Calu3 (cell line): ENCODE measurements around the gene DUSP19. TPM values are rescaled to one million over a fixed set of nuclear protein-coding genes. Genes with fewer than 3 reads are reported as not detected.
A peak's percentile ranks its signal among the peaks of the same experiment; 100 is the strongest.

Experiments used
- Bru-seq: library from RNA; stranded (reverse); fragments of 400-500 nt; gene quantifications from one replicate; lab custom pipeline; 2021; lab: Mats Ljungman, UMichigan
- BruChase-seq, 2 experiments: library from RNA; stranded (reverse); fragments of 400-500 nt; gene quantifications; one replicate each; lab custom pipeline; 2021; lab: Mats Ljungman, UMichigan
- BruUV-seq: library from RNA; stranded (reverse); fragments of 400-500 nt; replicated peaks from 2 replicates; lab custom pipeline; 2021; lab: Mats Ljungman, UMichigan
- CTCF ChIA-PET: fragments of 300-600 bp; sonication (Branson Sonifier 250); formaldehyde crosslinking; loops from one replicate; lab custom pipeline; 2022; ENCODE audit warnings: antibody characterized with exemption; lab: Charles Lee
- DNase-seq: peaks from one replicate; pipeline ENCODE4 v3.0.0; 2022
- H3K27ac Mint-ChIP-seq: one replicate; pipeline ENCODE4 v1.8.0; 2022; ENCODE audit warnings: mixed read lengths; ENCODE audit not compliant: unreplicated experiment
- H3K27me3 Mint-ChIP-seq: one replicate; pipeline ENCODE4 v1.8.0; 2022; ENCODE audit warnings: mixed read lengths; ENCODE audit not compliant: unreplicated experiment
- H3K36me3 Mint-ChIP-seq: one replicate; pipeline ENCODE4 v1.8.0; 2022; ENCODE audit warnings: mild to moderate bottlenecking, moderate library complexity, mixed read lengths; ENCODE audit not compliant: insufficient read depth, unreplicated experiment
- H3K4me1 Mint-ChIP-seq: one replicate; pipeline ENCODE4 v1.8.0; 2022; ENCODE audit warnings: mild to moderate bottlenecking, low read depth, mixed read lengths; ENCODE audit not compliant: unreplicated experiment
- H3K4me3 Mint-ChIP-seq: one replicate; pipeline ENCODE4 v1.8.0; 2022; ENCODE audit warnings: mild to moderate bottlenecking, low read depth, moderate library complexity, mixed read lengths; ENCODE audit not compliant: unreplicated experiment
- H3K9me3 Mint-ChIP-seq: one replicate; pipeline ENCODE4 v1.8.0; 2022; ENCODE audit warnings: low read depth, mixed read lengths; ENCODE audit not compliant: unreplicated experiment
- CTCF ChIP-seq: fragments of 200-600 bp; IDR thresholded peaks from one replicate; pipeline ENCODE4 v1.8.0; 2022; ENCODE audit warnings: antibody characterized with exemption; ENCODE audit not compliant: unreplicated experiment
- intact Hi-C: fragments of 100-400 bp; cut with micrococcal nuclease; formaldehyde crosslinking; loops from one replicate; pipeline ENCODE4 v1.10.0; 2022; ENCODE audit not compliant: unreplicated experiment
- long read RNA-seq: library from polyadenylated mRNA; stranded (forward); transcript quantifications from one replicate; pipeline ENCODE4 v2.0.0, GENCODE V29; 2022
- total RNA-seq: library from RNA; stranded (reverse); gene quantifications from 2 replicates; pipeline ENCODE4 v1.2.3, GENCODE V29; 2022

DUSP19 gene
- total RNA-seq (1.6 and 2.7 TPM in 2 replicates), Bru-seq, nascent RNA (percentile 30 among the genes with signal in this experiment), BruChase-seq, experiment 1, labeled RNA remaining after a 6-hour chase (percentile 48 among the genes with signal in this experiment), BruChase-seq, experiment 2, labeled RNA remaining after a 2-hour chase (percentile 38 among the genes with signal in this experiment)
- long read RNA-seq, full-length matches to known transcripts = 1 of 2 reads
- long read RNA-seq, partial matches to known transcripts = 0 of 2 reads
- long read RNA-seq, other reads (novel, unspliced or antisense) = 1 of 2 reads

- no peaks in the 10 kb centered on the region for H3K27me3 Mint-ChIP-seq
- intact Hi-C loops = loop anchor here (5.0 kb wide), 1 partner anchor 49 kb away; no protein-coding TSS in a partner anchor
- peak; percentile 94 for DNase-seq
- H3K27ac Mint-ChIP-seq = peak within 1 kb of the TSS; percentile 85
- TF ChIP-seq CTCF = no peak
- H3K4me1 Mint-ChIP-seq = no peaks in the 10 kb centered on the region
- CTCF ChIA-PET = interaction anchor here (1.0 to 1.5 kb wide), 4 partner anchors 13 to 46 kb away, joined by 3 read pairs; no protein-coding TSS in a partner anchor
- H3K9me3 Mint-ChIP-seq = no peaks in the 10 kb centered on the region
- H3K36me3 Mint-ChIP-seq = peaks cover 13% of the 10 kb centered on the region
- TSS peak; percentile 48 for BruUV-seq
- H3K4me3 Mint-ChIP-seq = peak within 1 kb of the TSS; percentile 83
These were observed at the start of gene DUSP19 for GRCh38 chr2:183078464-183079138. TSS of gene DUSP19 (plus strand) at chr2:183078747. CDS start at chr2:183078934, 187 bp downstream.

GRCh38 chr2:183029219-183029618 lies 49.3 kb upstream of the DUSP19 start:
- no peak for DNase-seq
- Mint-ChIP-seq H3K27me3 (no peaks in the 10 kb centered on the region), H3K27ac (peak overlapping the region; percentile 32), H3K36me3 (peaks cover 4% of the 10 kb centered on the region), H3K4me3 (no peak overlapping the region), H3K9me3 (no peaks in the 10 kb centered on the region), H3K4me1 (peaks cover 66% of the 10 kb centered on the region)
- BruUV-seq = no TSS peak
- intact Hi-C loops = no loop called here
- CTCF ChIA-PET = interaction anchor here (0.9 kb wide), 1 partner anchor 12 kb away, joined by 3 read pairs; no protein-coding TSS in a partner anchor
- no peak for TF ChIP-seq CTCF

- no peak for TF ChIP-seq CTCF
- intact Hi-C loops = no loop called here
- no TSS peak for BruUV-seq
- peaks cover 66% of the 10 kb centered on the region for H3K4me1 Mint-ChIP-seq
- H3K4me3 Mint-ChIP-seq = no peak overlapping the region
- CTCF ChIA-PET = interaction anchor here (0.8 kb wide), 1 partner anchor 37 kb away, joined by 3 read pairs; no protein-coding TSS in a partner anchor
- H3K27me3 Mint-ChIP-seq = no peaks in the 10 kb centered on the region
- H3K36me3 Mint-ChIP-seq = peaks cover 17% of the 10 kb centered on the region
- H3K27ac Mint-ChIP-seq = peak overlapping the region; percentile 43
- DNase-seq = no peak
- H3K9me3 Mint-ChIP-seq = no peaks in the 10 kb centered on the region
These were observed 46.4 kb upstream of the DUSP19 start for GRCh38 chr2:183031911-183032794.

- Mint-ChIP-seq H3K36me3 (peaks cover 35% of the 10 kb centered on the region), H3K27me3 (no peaks in the 10 kb centered on the region), H3K27ac (no peak overlapping the region), H3K4me3 (no peak overlapping the region), H3K9me3 (no peaks in the 10 kb centered on the region), H3K4me1 (peaks cover 69% of the 10 kb centered on the region)
- no peak for DNase-seq
- CTCF ChIA-PET = no interaction called here
- TF ChIP-seq CTCF = no peak
- BruUV-seq = no TSS peak
- intact Hi-C loops = no loop called here
These were observed 44.6 kb upstream of the DUSP19 start for GRCh38 chr2:183033951-183034350.
